ENCODE measurements around the gene C2CD4D.

C2CD4D gene

GRCh38 chr1:151838222-151839081 is 1.2 kb downstream of the C2CD4D start:
- no peak for TF ChIP-seq CTCF (conservative IDR thresholded peaks at IDR 0.05; ENCODE audit: low read depth, low read length)
- no peak for DNase-seq (ENCODE audit: low read depth)
- H3K4me3 ChIP-seq (ENCODE audit: low read length) = no peak overlapping the region

- TF ChIP-seq CTCF (conservative IDR thresholded peaks at IDR 0.05; ENCODE audit: low read depth, low read length) = no peak
- DNase-seq (ENCODE audit: low read depth) = no peak
- H3K4me3 ChIP-seq (ENCODE audit: low read length) = no peak overlapping the region
Measured at GRCh38 chr1:151837884-151838221, 1.8 kb downstream of the C2CD4D start.

- DNase-seq (ENCODE audit: low read depth) = no peak
- no peak for TF ChIP-seq CTCF (conservative IDR thresholded peaks at IDR 0.05; ENCODE audit: low read depth, low read length)
- H3K4me3 ChIP-seq (ENCODE audit: low read length) = no peak overlapping the region
Measured at GRCh38 chr1:151837197-151837596, 2.4 kb downstream of the C2CD4D start.

GRCh38 chr1:151835596-151835995 is 4.0 kb downstream of the C2CD4D start:
- DNase-seq (ENCODE audit: low read depth) = no peak
- no peak overlapping the region for H3K4me3 ChIP-seq (ENCODE audit: low read length)
- no peak for TF ChIP-seq CTCF (conservative IDR thresholded peaks at IDR 0.05; ENCODE audit: low read depth, low read length)

- DNase-seq (ENCODE audit: low read depth) = no peak
- TF ChIP-seq CTCF (conservative IDR thresholded peaks at IDR 0.05; ENCODE audit: low read depth, low read length) = no peak
- no peak overlapping the region for H3K4me3 ChIP-seq (ENCODE audit: low read length)
Measured at GRCh38 chr1:151834239-151834638, 5.4 kb downstream of the C2CD4D start.

- TF ChIP-seq CTCF (conservative IDR thresholded peaks at IDR 0.05; ENCODE audit: low read depth, low read length) = no peak
- DNase-seq (ENCODE audit: low read depth) = no peak
- H3K4me3 ChIP-seq (ENCODE audit: low read length) = no peak overlapping the region
Measured at GRCh38 chr1:151833172-151833900, 6.3 kb downstream of the C2CD4D start.

Data from retinal pigment epithelial cell (primary cell).